Ectodermal cell (in vitro differentiated cells): ENCODE results near the gene KPNB1.

ENCODE experiments used
- H3K27ac ChIP-seq: 2 replicates; pipeline ENCODE4 v1.7.0; 2013; ENCODE audit warnings: mild to moderate bottlenecking, low read depth, low read length; ENCODE audit not compliant: insufficient read depth, poor library complexity, severe bottlenecking
- H3K27me3 ChIP-seq: 2 replicates; pipeline ENCODE4 v1.7.0; 2013; ENCODE audit warnings: mild to moderate bottlenecking, low read length; ENCODE audit not compliant: insufficient read depth, control insufficient read depth, poor library complexity, severe bottlenecking
- H3K36me3 ChIP-seq: one replicate; pipeline ENCODE4 v1.7.0; 2013; ENCODE audit warnings: low read length; ENCODE audit not compliant: control insufficient read depth, insufficient read depth
- H3K4me1 ChIP-seq: one replicate; pipeline ENCODE4 v1.7.0; 2013; ENCODE audit warnings: low read length; ENCODE audit not compliant: control insufficient read depth, insufficient read depth
- H3K4me3 ChIP-seq: 2 replicates; pipeline ENCODE4 v1.7.0; 2013; ENCODE audit warnings: low read depth, low read length, control low read depth; ENCODE audit not compliant: insufficient read depth
- H3K9me3 ChIP-seq: 2 replicates; pipeline ENCODE4 v1.7.0; 2013; ENCODE audit warnings: mild to moderate bottlenecking, low read length, moderate library complexity; ENCODE audit not compliant: control insufficient read depth
- WGBS, 2 experiments: methylation state at CpG; one replicate each; pipeline ENCODE4 v1.1.7; 2013; ENCODE audit warnings: missing lambda C conversion rate in 2 of 2; 5-methylcytosine and 5-hydroxymethylcytosine counted together

Gene KPNB1

GRCh38 chr17:47704116-47704515 lies 54.4 kb downstream of the KPNB1 start:
- Histone ChIP-seq H3K36me3 (peaks cover 5% of the 10 kb centered on the region), H3K9me3 (no peaks in the 10 kb centered on the region), H3K27me3 (peaks cover 16% of the 10 kb centered on the region), H3K27ac (no peak overlapping the region), H3K4me3 (no peak overlapping the region), H3K4me1 (peaks cover 25% of the 10 kb centered on the region)
- 88% methylated on average over 14 of the region's 14 CpGs for WGBS, 2 experiments

GRCh38 chr17:47704736-47705135 lies 55.0 kb downstream of the KPNB1 start:
- H3K27ac ChIP-seq = no peak overlapping the region
- no peaks in the 10 kb centered on the region for H3K36me3 ChIP-seq
- H3K27me3 ChIP-seq = peaks cover 22% of the 10 kb centered on the region
- no peak overlapping the region for H3K4me3 ChIP-seq
- H3K9me3 ChIP-seq = no peaks in the 10 kb centered on the region
- 89% methylated on average over 6 of the region's 6 CpGs for WGBS, 2 experiments
- H3K4me1 ChIP-seq = peaks cover 25% of the 10 kb centered on the region

- Histone ChIP-seq H3K4me3 (no peak overlapping the region), H3K9me3 (no peaks in the 10 kb centered on the region), H3K27ac (no peak overlapping the region), H3K27me3 (peaks cover 23% of the 10 kb centered on the region), H3K4me1 (peaks cover 19% of the 10 kb centered on the region), H3K36me3 (no peaks in the 10 kb centered on the region)
- WGBS, 2 experiments = 89 to 91% methylated on average over 12 of the region's 12 CpGs
These were observed 56.1 kb downstream of the KPNB1 start for GRCh38 chr17:47705536-47706530.

GRCh38 chr17:47707056-47707804 lies 57.5 kb downstream of the KPNB1 start:
- Histone ChIP-seq H3K9me3 (no peaks in the 10 kb centered on the region), H3K4me1 (peaks cover 8% of the 10 kb centered on the region), H3K4me3 (no peak overlapping the region), H3K27ac (no peak overlapping the region), H3K27me3 (peaks cover 23% of the 10 kb centered on the region), H3K36me3 (no peaks in the 10 kb centered on the region)
- WGBS, 2 experiments = 88 to 93% methylated on average over 4 of the region's 4 CpGs

GRCh38 chr17:47707884-47708283 lies 58.2 kb downstream of the KPNB1 start:
- H3K27ac ChIP-seq = no peak overlapping the region
- peaks cover 23% of the 10 kb centered on the region for H3K27me3 ChIP-seq
- peaks cover 8% of the 10 kb centered on the region for H3K4me1 ChIP-seq
- no peaks in the 10 kb centered on the region for H3K9me3 ChIP-seq
- H3K4me3 ChIP-seq = no peak overlapping the region
- 70 to 72% methylated on average over 3 of the region's 3 CpGs for WGBS, 2 experiments
- H3K36me3 ChIP-seq = no peaks in the 10 kb centered on the region

GRCh38 chr17:47708312-47708863 lies 58.7 kb downstream of the KPNB1 start:
- Histone ChIP-seq H3K4me1 (peaks cover 8% of the 10 kb centered on the region), H3K9me3 (no peaks in the 10 kb centered on the region), H3K27me3 (peaks cover 23% of the 10 kb centered on the region), H3K4me3 (no peak overlapping the region), H3K36me3 (no peaks in the 10 kb centered on the region), H3K27ac (no peak overlapping the region)
- WGBS, 2 experiments = 25% methylated on average over 27 to 31 of the region's 31 CpGs

- Histone ChIP-seq H3K4me3 (no peak overlapping the region), H3K27me3 (peaks cover 23% of the 10 kb centered on the region), H3K9me3 (no peaks in the 10 kb centered on the region), H3K27ac (no peak overlapping the region), H3K36me3 (no peaks in the 10 kb centered on the region), H3K4me1 (peaks cover 8% of the 10 kb centered on the region)
- 42 to 43% methylated on average over 89 of the region's 89 CpGs for WGBS, 2 experiments
These were observed 59.3 kb downstream of the KPNB1 start for GRCh38 chr17:47708864-47709541.

- no peak overlapping the region for H3K4me3 ChIP-seq
- WGBS, 2 experiments = 97 to 100% methylated on average over 3 of the region's 3 CpGs
These were observed 59.9 kb downstream of the KPNB1 start for GRCh38 chr17:47709594-47709993.

GRCh38 chr17:47711366-47712099 lies 61.8 kb downstream of the KPNB1 start:
- no peaks in the 10 kb centered on the region for H3K9me3 ChIP-seq
- peaks cover 8% of the 10 kb centered on the region for H3K4me1 ChIP-seq
- no peaks in the 10 kb centered on the region for H3K36me3 ChIP-seq
- H3K27me3 ChIP-seq = peaks cover 26% of the 10 kb centered on the region
- no peak overlapping the region for H3K4me3 ChIP-seq
- no peak overlapping the region for H3K27ac ChIP-seq
- 92 to 93% methylated on average over 14 to 15 of the region's 15 CpGs for WGBS, 2 experiments

More at GRCh38 chr17:47709594-47709993, 59.9 kb downstream of the KPNB1 start:
- H3K4me1 ChIP-seq = peaks cover 8% of the 10 kb centered on the region
- peaks cover 26% of the 10 kb centered on the region for H3K27me3 ChIP-seq
- H3K9me3 ChIP-seq = no peaks in the 10 kb centered on the region
- H3K27ac ChIP-seq = no peak overlapping the region
- H3K36me3 ChIP-seq = no peaks in the 10 kb centered on the region
